Keratinocyte (primary cell): ENCODE results near the gene GAB4. TPM values are rescaled to one million over a fixed set of nuclear protein-coding genes. Genes with fewer than 3 reads are reported as not detected.

Experiments
- DNase-seq: peaks from one replicate; pipeline ENCODE4 v3.0.0-alpha.2; 2011; ENCODE audit warnings: low read depth, missing footprints, low spot score
- FAIRE-seq: peaks from 2 replicates; lab custom pipeline; 2011; peaks lifted over from hg19 to GRCh38; lab: Jason Lieb, UNC
- H2AFZ ChIP-seq: 2 replicates; pipeline ENCODE4 v1.6.0; 2012; ENCODE audit warnings: low read length, control low read depth, inconsistent platforms; ENCODE audit not compliant: control insufficient read depth
- H3K27ac ChIP-seq: 2 replicates; pipeline ENCODE4 v1.5.1; 2011; ENCODE audit warnings: low read length; ENCODE audit not compliant: control insufficient read depth, insufficient read depth
- H3K27me3 ChIP-seq: 3 replicates; pipeline ENCODE4 v1.6.0; 2011; ENCODE audit warnings: low read length; ENCODE audit not compliant: control insufficient read depth, insufficient read depth; ENCODE audit errors: extremely low read depth
- H3K36me3 ChIP-seq, 2 experiments: 2 replicates in 1 of 2; 3 replicates in 1 of 2; pipeline ENCODE4 v1.5.1; 2011; ENCODE audit warnings: low read length in 2 of 2, mild to moderate bottlenecking in 1 of 2; ENCODE audit not compliant: control insufficient read depth in 2 of 2, insufficient read depth in 2 of 2; ENCODE audit errors: extremely low read depth in 1 of 2
- H3K4me1 ChIP-seq: 3 replicates; pipeline ENCODE4 v1.5.1; 2011; ENCODE audit warnings: low read length; ENCODE audit not compliant: control insufficient read depth, insufficient read depth; ENCODE audit errors: extremely low read depth
- H3K4me2 ChIP-seq: 3 replicates; pipeline ENCODE4 v1.6.0; 2011; ENCODE audit warnings: low read depth, low read length; ENCODE audit not compliant: control insufficient read depth, insufficient read depth; ENCODE audit errors: extremely low read depth
- H3K4me3 ChIP-seq, 3 experiments: fragments of 200-600 bp in 1 of 3; sonication (generic) in 1 of 3; 2 replicates in 2 of 3; 3 replicates in 1 of 3; pipeline ENCODE4 v1.5.1; 2011 to 2016; ENCODE audit warnings: low read length in 3 of 3, mild to moderate bottlenecking in 3 of 3, control low read depth in 2 of 3, inconsistent platforms in 1 of 3, low read depth in 1 of 3, mixed read lengths in 1 of 3, mixed run types in 1 of 3, moderate library complexity in 1 of 3; ENCODE audit not compliant: control insufficient read depth in 2 of 3, insufficient read depth in 2 of 3; ENCODE audit errors: extremely low read depth in 1 of 3
- H3K79me2 ChIP-seq: 2 replicates; pipeline ENCODE4 v1.6.0; 2012; ENCODE audit warnings: low read length; ENCODE audit not compliant: control insufficient read depth, insufficient read depth
- H3K9ac ChIP-seq: 3 replicates; pipeline ENCODE4 v1.6.0; 2011; ENCODE audit warnings: low read length; ENCODE audit not compliant: control insufficient read depth, insufficient read depth; ENCODE audit errors: extremely low read depth
- H3K9me1 ChIP-seq: 3 replicates; pipeline ENCODE4 v1.6.0; 2011; ENCODE audit warnings: low read length; ENCODE audit not compliant: control insufficient read depth, insufficient read depth; ENCODE audit errors: extremely low read depth
- H3K9me3 ChIP-seq: 2 replicates; pipeline ENCODE4 v1.5.1; 2012; ENCODE audit warnings: low read depth, low read length; ENCODE audit not compliant: control insufficient read depth
- H4K20me1 ChIP-seq: 3 replicates; pipeline ENCODE4 v1.6.0; 2011; ENCODE audit warnings: low read length; ENCODE audit not compliant: control insufficient read depth, insufficient read depth; ENCODE audit errors: extremely low read depth
- CTCF ChIP-seq, 3 experiments: IDR thresholded peaks in 1 of 3; conservative IDR thresholded peaks in 1 of 3; optimal IDR thresholded peaks in 1 of 3; 2 replicates in 2 of 3; 3 replicates in 1 of 3; pipeline versions ENCODE3 to v1.5.1; 2011; ENCODE audit warnings: low read length in 3 of 3, mild to moderate bottlenecking in 3 of 3, moderate library complexity in 2 of 3, control low read depth in 1 of 3, inconsistent platforms in 1 of 3; ENCODE audit not compliant: insufficient read depth in 2 of 3; ENCODE audit errors: extremely low read depth in 1 of 3
- EZH2 ChIP-seq: IDR thresholded peaks from one replicate; pipeline ENCODE4 v1.6.1; 2012; ENCODE audit warnings: inconsistent platforms, mild to moderate bottlenecking, low read length, moderate library complexity
- dilution Hi-C: fragments of 300-500 bp; cut with MboI; formaldehyde crosslinking; loops from one replicate; pipeline ENCODE4 v1.7.0; 2020; ENCODE audit warnings: low sequenced_read_pairs; ENCODE audit not compliant: extremely low pct_ligation_motif_present
- polyA minus RNA-seq, 3 experiments: library from RNA; depleted of rRNA, polyadenylated mRNA; stranded (reverse); fragments of >200 nt; gene quantifications; 1 replicate in 1 of 3; 2 replicates in 1 of 3; 3 replicates in 1 of 3; pipeline ENCODE4 v1.2.3, GENCODE V29; 2011
- polyA plus RNA-seq, 5 experiments: library from polyadenylated mRNA; depleted of rRNA in 3 of 5; stranded (reverse) in 3 of 5; stranded (forward) in 1 of 5; unstranded in 1 of 5; fragments of >200 nt; gene quantifications; 1 replicate in 1 of 5; 2 replicates in 3 of 5; 3 replicates in 1 of 5; pipeline versions ENCODE4 v1.2.1 to v1.2.3, GENCODE V29; 2011 to 2012; ENCODE audit warnings: missing spikeins in 2 of 5, low read depth in 1 of 5, low replicate concordance in 1 of 5

The GAB4 gene
- polyA plus RNA-seq = not detected in 3 replicates
- polyA plus RNA-seq (2011; ENCODE audit: low read depth) = not detected
- not detected in 2 replicates for polyA plus RNA-seq (2011; cell fraction: cytosol; rRNA removed)
- not detected in 2 replicates for polyA plus RNA-seq (2011; cell fraction: nucleus; rRNA removed)
- not detected in 2 replicates for polyA plus RNA-seq (2012; ENCODE audit: low replicate concordance)
- not detected in 3 replicates for polyA minus RNA-seq
- not detected for polyA minus RNA-seq (2011; cell fraction: cytosol; rRNA and poly(A)+ RNA removed)
- not detected in 2 replicates for polyA minus RNA-seq (2011; cell fraction: nucleus; rRNA and poly(A)+ RNA removed)

GRCh38 chr22:17007852-17008731 is at the start of gene GAB4:
Gene GAB4 (minus strand): TSS chr22:17008222. CDS start chr22:17008114, 108 bp downstream.
- H3K36me3 ChIP-seq = no peaks in the 10 kb centered on the region
- dilution Hi-C loops = no loop called here
- FAIRE-seq (no peak), DNase-seq (no peak)
- no peak within 1 kb of the TSS for H3K4me2 ChIP-seq
- H4K20me1 ChIP-seq = no peaks in the 10 kb centered on the region
- no peaks in the 10 kb centered on the region for H3K79me2 ChIP-seq
- no peaks in the 10 kb centered on the region for H3K4me1 ChIP-seq
- no peaks in the 10 kb centered on the region for H3K9me3 ChIP-seq
- H3K27me3 ChIP-seq = no peaks in the 10 kb centered on the region
- H2AFZ ChIP-seq = no peak within 1 kb of the TSS
- H3K9ac ChIP-seq = no peak within 1 kb of the TSS
- TF ChIP-seq CTCF (optimal IDR thresholded peaks at IDR 0.05 in 1 of 3, IDR thresholded peaks at IDR 0.05 in 1 of 3, conservative IDR thresholded peaks at IDR 0.05 in 1 of 3; ENCODE audit: extremely low read depth in 1 of 3, insufficient read depth in 2 of 3, low read length in 3 of 3) (no peak), EZH2 (no peak)
- H3K27ac ChIP-seq = no peak within 1 kb of the TSS
- no peak within 1 kb of the TSS for H3K4me3 ChIP-seq
- no peaks in the 10 kb centered on the region for H3K9me1 ChIP-seq

- Histone ChIP-seq H3K4me1 (no peaks in the 10 kb centered on the region), H3K4me2 (no peak overlapping the region), H3K4me3 (no peak overlapping the region), H3K9me1 (no peaks in the 10 kb centered on the region), H3K9ac (no peak overlapping the region), H2AFZ (no peak overlapping the region), H3K79me2 (no peaks in the 10 kb centered on the region), H3K9me3 (no peaks in the 10 kb centered on the region), H3K27ac (no peak overlapping the region), H3K36me3 (peaks cover 0 to 1% of the 10 kb centered on the region in 2 experiments), H4K20me1 (no peaks in the 10 kb centered on the region), H3K27me3 (no peaks in the 10 kb centered on the region)
- no peak for TF ChIP-seq CTCF (optimal IDR thresholded peaks at IDR 0.05 in 1 of 3, IDR thresholded peaks at IDR 0.05 in 1 of 3, conservative IDR thresholded peaks at IDR 0.05 in 1 of 3; ENCODE audit: extremely low read depth in 1 of 3, insufficient read depth in 2 of 3, low read length in 3 of 3)
- TF ChIP-seq EZH2 = no peak
- FAIRE-seq = no peak
- DNase-seq = no peak
- dilution Hi-C loops = no loop called here
Measured at GRCh38 chr22:17056807-17057206, 48.8 kb upstream of the GAB4 start.
